Measurements from ENCODE around the gene SPAG17.

DNA sequence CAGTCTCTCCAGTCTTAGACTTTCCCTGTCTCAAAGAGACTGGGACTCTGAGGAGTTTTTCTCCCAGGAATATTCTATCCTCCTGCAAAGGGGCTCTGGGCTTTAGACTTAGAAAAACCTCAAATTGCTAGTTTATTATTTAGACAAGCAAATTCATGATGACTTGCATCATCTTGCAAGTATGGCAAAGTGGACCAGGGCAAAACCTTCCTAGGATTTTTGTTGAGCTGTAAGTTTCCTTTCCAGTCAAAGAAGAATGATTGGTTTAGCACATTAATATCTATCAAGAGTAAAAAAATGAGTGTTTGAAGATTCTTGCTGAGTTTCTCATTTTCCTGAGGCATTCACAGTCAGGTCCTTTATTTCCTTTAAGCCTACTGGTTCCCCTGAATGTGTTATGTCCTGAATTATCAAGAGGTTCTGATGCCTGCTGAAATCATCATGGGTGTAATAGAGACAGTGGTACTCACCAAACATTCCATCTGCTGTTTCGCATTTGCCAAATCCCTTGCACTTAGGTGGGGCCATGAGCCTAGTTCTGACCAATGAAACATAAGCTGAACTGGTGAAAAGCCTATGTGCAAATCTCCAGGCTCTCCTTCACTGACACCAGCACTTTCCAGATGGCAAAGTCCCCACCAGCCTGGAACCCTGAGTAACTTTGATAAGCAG, 25.2 kb upstream of the SPAG17 start:
- no peak for TF ChIP-seq EZH2 (IDR thresholded peaks at IDR 0.05; ENCODE audit: borderline replicate concordance, low read depth, low read length, poor library complexity, severe bottlenecking)
- TF ChIP-seq, protein P1, sequence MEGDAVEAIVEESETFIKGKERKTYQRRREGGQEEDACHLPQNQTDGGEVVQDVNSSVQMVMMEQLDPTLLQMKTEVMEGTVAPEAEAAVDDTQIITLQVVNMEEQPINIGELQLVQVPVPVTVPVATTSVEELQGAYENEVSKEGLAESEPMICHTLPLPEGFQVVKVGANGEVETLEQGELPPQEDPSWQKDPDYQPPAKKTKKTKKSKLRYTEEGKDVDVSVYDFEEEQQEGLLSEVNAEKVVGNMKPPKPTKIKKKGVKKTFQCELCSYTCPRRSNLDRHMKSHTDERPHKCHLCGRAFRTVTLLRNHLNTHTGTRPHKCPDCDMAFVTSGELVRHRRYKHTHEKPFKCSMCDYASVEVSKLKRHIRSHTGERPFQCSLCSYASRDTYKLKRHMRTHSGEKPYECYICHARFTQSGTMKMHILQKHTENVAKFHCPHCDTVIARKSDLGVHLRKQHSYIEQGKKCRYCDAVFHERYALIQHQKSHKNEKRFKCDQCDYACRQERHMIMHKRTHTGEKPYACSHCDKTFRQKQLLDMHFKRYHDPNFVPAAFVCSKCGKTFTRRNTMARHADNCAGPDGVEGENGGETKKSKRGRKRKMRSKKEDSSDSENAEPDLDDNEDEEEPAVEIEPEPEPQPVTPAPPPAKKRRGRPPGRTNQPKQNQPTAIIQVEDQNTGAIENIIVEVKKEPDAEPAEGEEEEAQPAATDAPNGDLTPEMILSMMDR (conservative IDR thresholded peaks at IDR 0.05; ENCODE audit: low read depth, low read length), result no peak
